AG04450 (cell line): ENCODE measurements around the gene CDK4. TPM values are rescaled to one million over a fixed set of nuclear protein-coding genes. Genes with fewer than 3 reads are reported as not detected.

Source experiments
- CTCF ChIA-PET: fragments of 300-600, 350-600 bp; formaldehyde crosslinking; extraction: SDS; loops from one replicate; lab custom pipeline; 2022; ENCODE audit warnings: antibody characterized with exemption, inconsistent platforms; lab: Charles Lee
- POLR2A ChIA-PET: fragments of 350-600 bp; formaldehyde crosslinking; extraction: SDS; loops from one replicate; lab custom pipeline; 2021; ENCODE audit warnings: antibody characterized with exemption, inconsistent platforms; lab: Yijun Ruan, JAX
- DNase-seq: peaks from one replicate; pipeline ENCODE4 v3.0.0-alpha.2; 2011; ENCODE audit warnings: low read depth, low spot score
- H3K27ac ChIP-seq: one replicate; pipeline ENCODE4 v1.5.1; 2012; ENCODE audit warnings: low read depth, low read length, control low read depth
- H3K27me3 ChIP-seq: one replicate; pipeline ENCODE4 v1.6.0; 2012; ENCODE audit warnings: low read length; ENCODE audit not compliant: control insufficient read depth, insufficient read depth
- H3K4me3 ChIP-seq: 2 replicates; pipeline ENCODE4 v1.5.1; 2011; ENCODE audit warnings: mild to moderate bottlenecking, low read depth, low read length, control low read depth
- H3K9me3 ChIP-seq: 2 replicates; pipeline ENCODE4 v1.5.1; 2012; ENCODE audit warnings: low read length; ENCODE audit not compliant: control insufficient read depth, insufficient read depth
- CTCF ChIP-seq: IDR thresholded peaks from 2 replicates; pipeline ENCODE4 v1.5.1; 2011; ENCODE audit warnings: low read depth, low read length, control low read depth, inconsistent platforms
- polyA minus RNA-seq: library from RNA; depleted of rRNA, polyadenylated mRNA; stranded (reverse); fragments of >200 nt; gene quantifications from 2 replicates; pipeline ENCODE4 v1.2.3, GENCODE V29; 2011; rRNA and poly(A)+ RNA removed
- polyA plus RNA-seq: library from polyadenylated mRNA; depleted of rRNA; stranded (reverse); fragments of >200 nt; gene quantifications from 2 replicates; pipeline ENCODE4 v1.2.3, GENCODE V29; 2011; rRNA removed

Gene CDK4
- polyA plus RNA-seq: 251 and 288 TPM in 2 replicates
- 141 and 192 TPM in 2 replicates for polyA minus RNA-seq

GRCh38 chr12:57751788-57752667 lies at the start of gene CDK4:
TSS of gene CDK4 (minus strand) at chr12:57752310. CDS start at chr12:57751717, 593 bp downstream.
- ChIA-PET POLR2A (interaction anchor here (0.5 to 1.2 kb wide), 3 partner anchors 13 to 95 kb away, joined by 4 to 6 read pairs (median 5); partner anchors contain the start of genes CTDSP2, EEF1AKMT3 and METTL1), CTCF (interaction anchor here (1.0 kb wide), 1 partner anchor 26 kb away, joined by 4 read pairs; no protein-coding TSS in a partner anchor)
- peaks cover 15% of the 10 kb centered on the region for H3K27me3 ChIP-seq
- H3K27ac ChIP-seq: peak within 1 kb of the TSS; percentile 91
- no peak for TF ChIP-seq CTCF
- DNase-seq: peak; percentile 100
- peak within 1 kb of the TSS; percentile 91 for H3K4me3 ChIP-seq
- no peaks in the 10 kb centered on the region; the same call in 1 of the 2 replicates for H3K9me3 ChIP-seq

GRCh38 chr12:57800965-57801364 lies 48.9 kb upstream of the CDK4 start:
- Histone ChIP-seq H3K27me3 (no peaks in the 10 kb centered on the region), H3K9me3 (no peaks in the 10 kb centered on the region), H3K27ac (no peak overlapping the region), H3K4me3 (no peak overlapping the region)
- no peak for DNase-seq
- ChIA-PET CTCF (interaction anchor here (0.6 to 6.3 kb wide), 6 partner anchors 17 to 107 kb away, joined by 3 to 124 read pairs (median 4); partner anchors contain the start of genes AVIL and TSFM), POLR2A (no interaction called here)
- no peak for TF ChIP-seq CTCF

GRCh38 chr12:57797933-57798332 lies 45.8 kb upstream of the CDK4 start:
- ChIA-PET POLR2A (no interaction called here), CTCF (interaction anchor here (1.9 kb wide), 1 partner anchor 41 kb away, joined by 6 read pairs; no protein-coding TSS in a partner anchor)
- no peaks in the 10 kb centered on the region for H3K9me3 ChIP-seq
- no peak for TF ChIP-seq CTCF
- H3K4me3 ChIP-seq: no peak overlapping the region
- H3K27ac ChIP-seq: no peak overlapping the region
- DNase-seq: no peak
- H3K27me3 ChIP-seq: no peaks in the 10 kb centered on the region

- Histone ChIP-seq H3K27ac (no peak overlapping the region), H3K4me3 (no peak overlapping the region), H3K9me3 (no peaks in the 10 kb centered on the region), H3K27me3 (no peaks in the 10 kb centered on the region)
- DNase-seq: no peak
- POLR2A ChIA-PET: no interaction called here
- CTCF ChIA-PET: interaction anchor here (0.9 to 1.9 kb wide), 3 partner anchors 14 to 40 kb away, joined by 3 to 6 read pairs (median 6); partner anchors contain the start of gene TSFM
- TF ChIP-seq CTCF: no peak
Measured at GRCh38 chr12:57796996-57797395, 44.9 kb upstream of the CDK4 start.

- CTCF ChIA-PET: interaction anchor here (0.6 kb wide), 1 partner anchor 10 kb away, joined by 6 read pairs; no protein-coding TSS in a partner anchor
Measured at GRCh38 chr12:57795354-57795753, 43.2 kb upstream of the CDK4 start.

More at GRCh38 chr12:57795354-57795753, 43.2 kb upstream of the CDK4 start:
- Histone ChIP-seq H3K4me3 (no peak overlapping the region), H3K27me3 (no peaks in the 10 kb centered on the region), H3K27ac (no peak overlapping the region), H3K9me3 (no peaks in the 10 kb centered on the region)
- POLR2A ChIA-PET: no interaction called here
- TF ChIP-seq CTCF: no peak
- no peak for DNase-seq
